HEK293 (cell line): ENCODE data around the gene CAPN15.

Experiments used
- CTCF ChIA-PET: fragments of 350-600 bp; formaldehyde crosslinking; extraction: SDS; loops from one replicate; lab custom pipeline; 2021; ENCODE audit warnings: antibody characterized with exemption; lab: Yijun Ruan, JAX
- POLR2A ChIA-PET: fragments of 300-600 bp; formaldehyde crosslinking; extraction: SDS; loops from one replicate; lab custom pipeline; 2020; ENCODE audit warnings: antibody characterized with exemption, inconsistent platforms; lab: Yijun Ruan, JAX
- H3K27ac ChIP-seq: fragments of 200-500 bp; sonication (Bioruptor generic); 2 replicates; pipeline ENCODE4 v1.5.1; 2014; ENCODE audit warnings: low read depth, low read length, control low read depth, inconsistent platforms; ENCODE audit errors: extremely low read depth
- H3K36me3 ChIP-seq, 2 experiments: fragments of 200-500 bp in 1 of 2; sonication (Bioruptor generic) in 1 of 2; 1 replicate in 1 of 2; 2 replicates in 1 of 2; pipeline ENCODE4 v1.5.1; 2014 to 2017; ENCODE audit warnings: inconsistent platforms in 2 of 2, low read length in 2 of 2; ENCODE audit not compliant: control insufficient read depth in 2 of 2, insufficient read depth in 1 of 2
- H3K4me1 ChIP-seq: fragments of 200-500 bp; sonication (Bioruptor generic); 2 replicates; pipeline ENCODE4 v1.5.1; 2014; ENCODE audit warnings: mild to moderate bottlenecking, low read length, inconsistent platforms; ENCODE audit not compliant: control insufficient read depth, insufficient read depth
- H3K4me3 ChIP-seq: 2 replicates; pipeline ENCODE4 v1.5.1; 2011; ENCODE audit warnings: low read depth, mild to moderate bottlenecking, control low read depth, low read length, moderate library complexity
- H3K9me3 ChIP-seq: fragments of 200-500 bp; sonication (Bioruptor generic); 2 replicates; pipeline ENCODE4 v1.5.1; 2014; ENCODE audit warnings: low read depth, low read length, inconsistent platforms; ENCODE audit not compliant: control insufficient read depth, insufficient read depth
- GLIS1 ChIP-seq: fragments of 450-650 bp; formaldehyde crosslinking; IDR thresholded peaks from 2 replicates; pipeline ENCODE4 v1.5.1; 2016; ENCODE audit warnings: missing biosample characterization, missing genetic modification characterization
- HIC1 ChIP-seq: fragments of 450-650 bp; formaldehyde crosslinking; IDR thresholded peaks from 2 replicates; pipeline ENCODE4 v1.5.1; 2016; ENCODE audit warnings: missing biosample characterization, missing genetic modification characterization
- SP7 ChIP-seq: fragments of 450-650 bp; formaldehyde crosslinking; IDR thresholded peaks from 2 replicates; pipeline ENCODE4 v1.5.1; 2016; ENCODE audit warnings: missing biosample characterization, missing genetic modification characterization
- ZBTB8A ChIP-seq: fragments of 450-650 bp; formaldehyde crosslinking; IDR thresholded peaks from 2 replicates; pipeline ENCODE4 v1.5.1; 2016; ENCODE audit warnings: missing biosample characterization, missing genetic modification characterization
- ZNF157 ChIP-seq: fragments of 450-650 bp; formaldehyde crosslinking; IDR thresholded peaks from 2 replicates; pipeline ENCODE4 v1.5.1; 2016; ENCODE audit warnings: missing biosample characterization, missing genetic modification characterization
- ZNF19 ChIP-seq: fragments of 450-650 bp; formaldehyde crosslinking; IDR thresholded peaks from 2 replicates; pipeline ENCODE4; 2016; ENCODE audit warnings: missing biosample characterization, missing genetic modification characterization, low read depth
- ZNF394 ChIP-seq: fragments of 450-650 bp; formaldehyde crosslinking; IDR thresholded peaks from 2 replicates; pipeline ENCODE4 v1.5.1; 2016; ENCODE audit warnings: missing biosample characterization, missing genetic modification characterization, mild to moderate bottlenecking, moderate library complexity, borderline replicate concordance
- ZNF426 ChIP-seq: fragments of 450-650 bp; formaldehyde crosslinking; IDR thresholded peaks from 2 replicates; pipeline ENCODE4 v1.5.1; 2017; ENCODE audit warnings: missing biosample characterization, missing genetic modification characterization, mild to moderate bottlenecking, inconsistent platforms, moderate library complexity
- ZNF501 ChIP-seq: fragments of 450-650 bp; formaldehyde crosslinking; IDR thresholded peaks from 2 replicates; pipeline ENCODE4 v1.5.1; 2016; ENCODE audit warnings: missing biosample characterization, missing genetic modification characterization
- ZNF560 ChIP-seq: fragments of 450-650 bp; formaldehyde crosslinking; IDR thresholded peaks from 2 replicates; pipeline ENCODE4 v1.5.1; 2017; ENCODE audit warnings: missing biosample characterization, missing genetic modification characterization, borderline replicate concordance
- ZNF600 ChIP-seq: fragments of 450-650 bp; formaldehyde crosslinking; IDR thresholded peaks from 2 replicates; pipeline ENCODE4 v1.5.1; 2016; ENCODE audit warnings: missing biosample characterization, missing genetic modification characterization
- ZNF701 ChIP-seq: fragments of 450-650 bp; formaldehyde crosslinking; IDR thresholded peaks from 2 replicates; pipeline ENCODE4 v1.5.1; 2016; ENCODE audit warnings: missing biosample characterization, missing genetic modification characterization
- ZNF776 ChIP-seq: fragments of 450-650 bp; formaldehyde crosslinking; IDR thresholded peaks from 2 replicates; pipeline ENCODE4 v1.5.0; 2017; ENCODE audit warnings: missing biosample characterization, missing genetic modification characterization, borderline replicate concordance
- ZNF777 ChIP-seq: fragments of 450-650 bp; formaldehyde crosslinking; IDR thresholded peaks from 2 replicates; pipeline ENCODE4 v1.5.1; 2017; ENCODE audit warnings: missing biosample characterization, missing genetic modification characterization, borderline replicate concordance
- ZSCAN23 ChIP-seq: fragments of 450-650 bp; formaldehyde crosslinking; IDR thresholded peaks from 2 replicates; pipeline ENCODE4 v1.5.1; 2016; ENCODE audit warnings: missing biosample characterization, missing genetic modification characterization
- ZSCAN30 ChIP-seq: fragments of 450-650 bp; IDR thresholded peaks from 2 replicates; pipeline ENCODE4 v1.5.1; 2018; ENCODE audit warnings: missing biosample characterization, mild to moderate bottlenecking, missing genetic modification characterization, moderate library complexity
- ZSCAN5A ChIP-seq: fragments of 450-650 bp; formaldehyde crosslinking; IDR thresholded peaks from 2 replicates; pipeline ENCODE4 v1.5.1; 2016; ENCODE audit warnings: missing biosample characterization, missing genetic modification characterization
- TF ChIP-seq, protein P1 (sequence below): fragments of 450-650 bp; formaldehyde crosslinking; IDR thresholded peaks from 2 replicates; pipeline ENCODE4 v1.5.1; 2016; ENCODE audit warnings: missing biosample characterization, missing genetic modification characterization
- TF ChIP-seq, protein P2 (sequence below): sonication (generic); formaldehyde crosslinking; IDR thresholded peaks from 2 replicates; pipeline ENCODE4 v1.8.1; 2022; ENCODE audit warnings: mild to moderate bottlenecking, moderate library complexity, missing genetic modification reagents

CAPN15 gene

GRCh38 chr16:516301-516700 is 11.2 kb upstream of the CAPN15 start:
- Histone ChIP-seq H3K4me1 (no peaks in the 10 kb centered on the region), H3K36me3 (peaks cover 0 to 59% of the 10 kb centered on the region in 2 experiments; a peak in 2 of 3 replicates), H3K4me3 (no peak overlapping the region), H3K9me3 (no peaks in the 10 kb centered on the region), H3K27ac (no peak overlapping the region)
- ChIA-PET POLR2A (no interaction called here), CTCF (no interaction called here)
- TF ChIP-seq ZNF560 (tag by site-specific recombination) (no peak), ZNF777 (tag by site-specific recombination) (no peak), ZSCAN30 (tag by site-specific recombination) (no peak), GLIS1 (tag by site-specific recombination) (no peak), ZNF776 (no peak), ZNF157 (tag by site-specific recombination) (no peak), ZNF701 (tag by site-specific recombination) (no peak), SP7 (no peak), ZNF19 (tag by site-specific recombination) (no peak), ZBTB8A (tag by site-specific recombination) (no peak), ZNF426 (tag by site-specific recombination) (no peak), HIC1 (no peak), ZSCAN23 (tag by site-specific recombination) (no peak), ZNF394 (tag by site-specific recombination) (no peak)
- TF ChIP-seq, protein P1, sequence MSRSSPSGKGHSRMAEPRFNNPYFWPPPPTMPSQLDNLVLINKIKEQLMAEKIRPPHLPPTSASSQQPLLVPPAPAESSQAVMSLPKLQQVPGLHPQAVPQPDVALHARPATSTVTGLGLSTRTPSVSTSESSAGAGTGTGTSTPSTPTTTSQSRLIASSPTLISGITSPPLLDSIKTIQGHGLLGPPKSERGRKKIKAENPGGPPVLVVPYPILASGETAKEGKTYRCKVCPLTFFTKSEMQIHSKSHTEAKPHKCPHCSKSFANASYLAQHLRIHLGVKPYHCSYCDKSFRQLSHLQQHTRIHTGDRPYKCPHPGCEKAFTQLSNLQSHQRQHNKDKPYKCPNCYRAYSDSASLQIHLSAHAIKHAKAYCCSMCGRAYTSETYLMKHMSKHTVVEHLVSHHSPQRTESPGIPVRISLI (tag by site-specific recombination), result no peak
- TF ChIP-seq, protein P2, sequence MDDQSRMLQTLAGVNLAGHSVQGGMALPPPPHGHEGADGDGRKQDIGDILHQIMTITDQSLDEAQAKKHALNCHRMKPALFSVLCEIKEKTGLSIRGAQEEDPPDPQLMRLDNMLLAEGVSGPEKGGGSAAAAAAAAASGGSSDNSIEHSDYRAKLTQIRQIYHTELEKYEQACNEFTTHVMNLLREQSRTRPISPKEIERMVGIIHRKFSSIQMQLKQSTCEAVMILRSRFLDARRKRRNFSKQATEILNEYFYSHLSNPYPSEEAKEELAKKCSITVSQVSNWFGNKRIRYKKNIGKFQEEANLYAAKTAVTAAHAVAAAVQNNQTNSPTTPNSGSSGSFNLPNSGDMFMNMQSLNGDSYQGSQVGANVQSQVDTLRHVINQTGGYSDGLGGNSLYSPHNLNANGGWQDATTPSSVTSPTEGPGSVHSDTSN (CRISPR knock-in tag), result no peak

DNA sequence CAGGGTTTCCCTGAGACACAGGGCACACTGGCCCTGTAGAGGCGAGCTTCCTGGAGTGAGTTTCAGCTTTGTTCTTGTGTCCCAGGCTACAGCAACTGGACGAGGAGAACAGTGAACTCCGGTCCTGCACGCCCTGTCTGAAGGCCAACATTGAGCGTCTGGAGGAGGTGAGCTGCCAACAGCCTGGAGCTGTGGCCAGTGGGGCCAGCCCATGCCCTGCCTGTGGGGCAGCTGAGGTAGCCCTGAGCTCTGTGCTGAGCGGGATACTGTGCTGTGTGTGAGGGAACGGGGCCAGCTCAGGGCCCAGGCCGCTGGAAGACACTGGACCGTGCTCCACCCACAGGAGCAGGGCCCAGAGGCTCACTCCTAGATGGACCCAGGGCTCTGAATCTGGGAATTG is 8.7 kb upstream of the CAPN15 start:
- TF ChIP-seq ZNF501 (no peak), ZNF600 (tag by site-specific recombination) (peak; percentile 27; the same call in 1 of the 2 replicates), ZSCAN5A (tag by site-specific recombination) (no peak)
- H3K9me3 ChIP-seq, result no peaks in the 10 kb centered on the region
- ChIA-PET CTCF (no interaction called here), POLR2A (interaction anchor here (0.8 kb wide), 1 partner anchor 8 kb away, joined by 3 read pairs; the partner anchor contains the start of gene CAPN15)
- no peak overlapping the region for H3K4me3 ChIP-seq
- H3K4me1 ChIP-seq, result no peaks in the 10 kb centered on the region
- no peak overlapping the region for H3K27ac ChIP-seq
- H3K36me3 ChIP-seq, result peaks cover 0 to 61% of the 10 kb centered on the region in 2 experiments; a peak in 2 of 3 replicates
